Left ventricle myocardium inferior (tissue), 1 donor: Measurements from ENCODE around the gene KNDC1. TPM values are rescaled to one million over a fixed set of nuclear protein-coding genes. Genes with fewer than 3 reads are reported as not detected.
A peak's percentile ranks its signal among the peaks of the same experiment; 100 is the strongest.

ENCODE experiments used
- DNase-seq: peaks from one replicate; pipeline ENCODE4 v3.0.0-alpha.2; 2020
- H3K27ac ChIP-seq: fragments of 200-600 bp; replicated peaks from 2 replicates; pipeline ENCODE4 v1.8.0; 2021
- H3K27me3 ChIP-seq: fragments of 200-600 bp; 2 replicates; pipeline ENCODE4 v1.8.0; 2021; ENCODE audit warnings: low read depth
- H3K36me3 ChIP-seq: fragments of 200-600 bp; 2 replicates; pipeline ENCODE4 v1.8.0; 2021
- H3K4me1 ChIP-seq: fragments of 200-600 bp; 2 replicates; pipeline ENCODE4 v1.8.0; 2021
- H3K4me3 ChIP-seq: fragments of 200-600 bp; 2 replicates; pipeline ENCODE4 v1.8.0; 2021; ENCODE audit warnings: mild to moderate bottlenecking, moderate library complexity
- H3K9me3 ChIP-seq: fragments of 200-600 bp; replicated peaks from 2 replicates; pipeline ENCODE4 v1.8.0; 2021
- intact Hi-C: fragments of 100-400 bp; cut with micrococcal nuclease; formaldehyde crosslinking; loops from one replicate; pipeline ENCODE4 v1.11.0; 2022
- total RNA-seq: library from RNA; stranded (reverse); fragmentation: NEBNext Ultra II Directional; extraction: Animal tissue kit (Norgen Biotek cat#: 25700); gene quantifications from one replicate; pipeline ENCODE4 v1.2.1, GENCODE V29; 2021
- TF ChIP-seq, protein P1 (sequence below): fragments of 200-600 bp; IDR thresholded peaks from 2 replicates; pipeline ENCODE4 v1.8.0; 2021; ENCODE audit warnings: antibody characterized with exemption, mild to moderate bottlenecking, borderline replicate concordance
- donor health status: DM: no; HTN: yes; CAD: no; lungs with severe emphysema.

Gene KNDC1
- total RNA-seq, 1 donor from 2014 or later, result 0.11 TPM

DNA sequence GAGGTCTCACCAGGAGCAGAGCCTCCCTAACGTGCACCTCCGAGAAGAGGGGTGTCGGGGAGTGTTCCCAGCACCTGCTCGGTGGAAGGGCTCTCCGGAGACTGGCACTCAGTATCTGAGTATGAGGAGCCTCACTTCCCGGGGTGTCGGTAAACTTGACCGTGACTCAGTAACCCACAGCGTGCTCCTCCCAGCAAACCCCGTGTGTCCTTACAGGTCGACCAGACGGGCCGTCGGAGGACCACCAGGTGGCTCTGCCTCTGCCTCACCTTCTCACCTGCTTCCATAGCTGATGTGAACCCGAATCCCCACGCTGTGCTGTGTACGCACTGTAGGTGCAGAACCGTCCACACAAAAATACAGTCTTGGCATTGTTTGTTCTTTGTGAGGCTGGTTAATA, 29.0 kb upstream of the KNDC1 start:
- Histone ChIP-seq H3K4me1 (no peaks in the 10 kb centered on the region), H3K27me3 (peaks cover 21% of the 10 kb centered on the region), H3K27ac (no peak overlapping the region), H3K36me3 (no peaks in the 10 kb centered on the region), H3K9me3 (no peaks in the 10 kb centered on the region), H3K4me3 (no peak overlapping the region)
- intact Hi-C loops, result no loop called here
- DNase-seq, result no peak
- TF ChIP-seq, protein P1, sequence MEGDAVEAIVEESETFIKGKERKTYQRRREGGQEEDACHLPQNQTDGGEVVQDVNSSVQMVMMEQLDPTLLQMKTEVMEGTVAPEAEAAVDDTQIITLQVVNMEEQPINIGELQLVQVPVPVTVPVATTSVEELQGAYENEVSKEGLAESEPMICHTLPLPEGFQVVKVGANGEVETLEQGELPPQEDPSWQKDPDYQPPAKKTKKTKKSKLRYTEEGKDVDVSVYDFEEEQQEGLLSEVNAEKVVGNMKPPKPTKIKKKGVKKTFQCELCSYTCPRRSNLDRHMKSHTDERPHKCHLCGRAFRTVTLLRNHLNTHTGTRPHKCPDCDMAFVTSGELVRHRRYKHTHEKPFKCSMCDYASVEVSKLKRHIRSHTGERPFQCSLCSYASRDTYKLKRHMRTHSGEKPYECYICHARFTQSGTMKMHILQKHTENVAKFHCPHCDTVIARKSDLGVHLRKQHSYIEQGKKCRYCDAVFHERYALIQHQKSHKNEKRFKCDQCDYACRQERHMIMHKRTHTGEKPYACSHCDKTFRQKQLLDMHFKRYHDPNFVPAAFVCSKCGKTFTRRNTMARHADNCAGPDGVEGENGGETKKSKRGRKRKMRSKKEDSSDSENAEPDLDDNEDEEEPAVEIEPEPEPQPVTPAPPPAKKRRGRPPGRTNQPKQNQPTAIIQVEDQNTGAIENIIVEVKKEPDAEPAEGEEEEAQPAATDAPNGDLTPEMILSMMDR, result no peak

DNA sequence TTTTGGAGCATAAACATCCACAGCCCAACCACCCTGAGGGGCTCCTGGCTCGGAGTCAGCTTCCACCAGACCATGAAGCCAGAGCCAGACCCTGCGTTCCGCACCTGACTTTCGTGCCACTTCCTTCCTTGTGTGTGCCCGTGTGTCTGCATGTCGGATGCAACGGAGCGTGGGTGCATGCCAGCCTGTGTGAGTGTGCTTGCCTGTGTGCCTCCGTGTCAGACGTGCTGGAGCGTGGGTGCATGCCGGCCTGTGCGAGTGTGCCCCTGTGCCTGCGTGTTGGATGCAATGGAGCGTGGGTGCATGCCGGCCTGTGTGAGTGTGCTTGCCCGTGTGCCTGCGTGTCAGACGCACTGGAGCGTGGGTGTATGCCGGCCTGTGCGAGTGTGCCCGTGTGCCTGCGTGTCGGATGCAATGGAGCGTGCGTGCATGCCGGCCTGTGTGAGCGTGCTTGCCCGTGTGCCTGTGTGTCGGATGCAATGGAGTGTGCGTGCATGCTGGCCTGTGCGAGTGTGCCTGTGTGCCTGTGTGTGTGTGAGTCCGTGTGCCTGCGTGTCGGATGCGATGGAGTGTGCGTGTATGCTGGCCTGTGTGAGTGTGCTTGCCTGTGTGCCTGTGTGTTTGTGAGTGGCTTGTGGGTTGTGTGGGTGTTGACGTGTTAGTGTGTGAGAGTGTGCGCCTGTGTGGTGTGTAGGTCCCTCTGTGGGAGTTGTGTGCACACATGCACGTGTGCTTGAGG, 28.1 kb upstream of the KNDC1 start:
- DNase-seq, result no peak
- no peak overlapping the region for H3K4me3 ChIP-seq
- TF ChIP-seq, protein P1, result no peak
- no peaks in the 10 kb centered on the region for H3K9me3 ChIP-seq
- peaks cover 12% of the 10 kb centered on the region for H3K27me3 ChIP-seq
- intact Hi-C loops, result no loop called here
- H3K36me3 ChIP-seq, result no peaks in the 10 kb centered on the region
- no peaks in the 10 kb centered on the region for H3K4me1 ChIP-seq
- no peak overlapping the region for H3K27ac ChIP-seq

DNA sequence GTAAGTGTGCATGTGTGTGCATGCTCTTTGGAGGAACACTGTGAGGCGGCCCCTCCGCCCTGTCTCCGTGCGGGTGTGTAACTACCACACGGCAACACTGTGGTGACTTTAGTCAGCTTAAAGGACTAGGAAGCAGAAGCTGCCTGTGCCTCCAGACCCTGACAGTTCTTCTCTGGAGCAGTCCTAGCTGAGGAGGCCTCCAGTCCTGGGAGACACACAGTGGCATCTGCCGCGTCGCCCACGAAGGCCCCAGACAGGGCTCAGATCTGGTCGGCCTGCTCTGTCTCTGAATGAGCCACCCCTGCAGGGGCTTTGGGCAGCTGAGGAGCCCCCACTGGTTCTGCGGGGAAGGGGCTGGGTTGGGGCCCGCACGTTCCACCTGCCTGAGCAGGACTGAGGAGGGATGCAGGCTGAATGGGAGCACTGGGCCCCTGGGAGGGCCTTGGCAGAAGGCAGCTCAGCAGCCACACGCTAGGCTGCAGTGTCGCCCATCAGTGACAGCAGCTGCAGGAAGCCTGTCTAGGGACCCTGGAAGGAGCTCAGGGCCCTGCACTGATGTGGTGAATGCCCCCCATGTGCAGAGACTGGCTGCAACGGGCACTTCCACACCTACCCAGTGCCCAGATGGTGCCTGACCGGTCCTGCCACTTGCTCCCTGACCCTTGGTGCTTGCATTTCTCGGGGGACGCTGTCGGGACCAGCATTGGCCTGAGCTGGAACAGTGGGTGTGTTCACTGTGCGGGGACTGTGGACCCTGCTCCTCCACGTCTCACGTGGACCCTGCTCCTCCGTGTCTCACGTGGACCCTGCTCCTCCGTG, 27.3 kb upstream of the KNDC1 start:
- H3K9me3 ChIP-seq, result no peaks in the 10 kb centered on the region
- peaks cover 7% of the 10 kb centered on the region for H3K27me3 ChIP-seq
- intact Hi-C loops, result no loop called here
- no peak overlapping the region for H3K27ac ChIP-seq
- DNase-seq, result no peak
- no peak overlapping the region for H3K4me3 ChIP-seq
- H3K4me1 ChIP-seq, result no peaks in the 10 kb centered on the region
- TF ChIP-seq, protein P1, result no peak
- no peaks in the 10 kb centered on the region for H3K36me3 ChIP-seq

DNA sequence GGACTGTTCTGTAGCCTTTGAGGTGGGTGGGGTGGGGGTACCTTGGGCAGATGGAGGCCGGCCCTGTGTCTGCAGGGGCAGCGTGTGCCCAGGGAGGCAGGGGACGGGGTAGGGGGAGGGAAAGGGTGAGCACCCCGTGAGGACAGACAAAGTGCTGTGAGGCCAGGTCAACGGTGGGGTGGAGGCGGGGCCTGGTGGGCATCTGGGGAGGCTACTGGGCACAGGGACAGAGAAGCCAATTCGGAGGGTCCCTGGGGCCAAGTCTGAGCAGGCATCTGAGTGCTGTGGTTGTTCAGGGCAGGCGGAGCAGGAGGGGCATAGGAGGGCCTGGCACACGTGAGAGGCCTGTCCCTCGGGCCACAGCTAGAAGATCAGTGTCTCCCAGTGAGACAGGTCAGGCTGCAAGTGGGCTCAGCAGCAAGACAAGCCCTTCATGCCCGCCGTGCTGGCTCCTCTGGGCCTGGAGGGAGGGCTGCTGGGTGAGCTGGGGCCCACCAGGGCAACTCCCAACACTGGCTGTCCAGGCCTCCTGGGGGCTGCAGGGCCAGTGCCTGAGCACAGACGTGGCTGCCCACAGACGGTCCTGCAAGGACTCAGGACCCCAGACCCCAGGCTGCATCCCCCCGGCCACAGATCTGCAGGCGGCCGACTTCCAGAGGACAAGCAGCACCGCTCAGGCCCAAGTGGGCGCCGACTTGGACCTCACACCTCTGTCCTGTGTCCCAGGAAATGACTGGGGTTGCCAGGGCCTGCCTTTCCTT, 26.4 kb upstream of the KNDC1 start:
- H3K36me3 ChIP-seq, result no peaks in the 10 kb centered on the region
- H3K4me3 ChIP-seq, result no peak overlapping the region
- intact Hi-C loops, result no loop called here
- peaks cover 7% of the 10 kb centered on the region for H3K27me3 ChIP-seq
- TF ChIP-seq, protein P1, result no peak
- peak; percentile 8 for DNase-seq
- no peak overlapping the region for H3K27ac ChIP-seq
- no peaks in the 10 kb centered on the region for H3K4me1 ChIP-seq
- H3K9me3 ChIP-seq, result no peaks in the 10 kb centered on the region

DNA sequence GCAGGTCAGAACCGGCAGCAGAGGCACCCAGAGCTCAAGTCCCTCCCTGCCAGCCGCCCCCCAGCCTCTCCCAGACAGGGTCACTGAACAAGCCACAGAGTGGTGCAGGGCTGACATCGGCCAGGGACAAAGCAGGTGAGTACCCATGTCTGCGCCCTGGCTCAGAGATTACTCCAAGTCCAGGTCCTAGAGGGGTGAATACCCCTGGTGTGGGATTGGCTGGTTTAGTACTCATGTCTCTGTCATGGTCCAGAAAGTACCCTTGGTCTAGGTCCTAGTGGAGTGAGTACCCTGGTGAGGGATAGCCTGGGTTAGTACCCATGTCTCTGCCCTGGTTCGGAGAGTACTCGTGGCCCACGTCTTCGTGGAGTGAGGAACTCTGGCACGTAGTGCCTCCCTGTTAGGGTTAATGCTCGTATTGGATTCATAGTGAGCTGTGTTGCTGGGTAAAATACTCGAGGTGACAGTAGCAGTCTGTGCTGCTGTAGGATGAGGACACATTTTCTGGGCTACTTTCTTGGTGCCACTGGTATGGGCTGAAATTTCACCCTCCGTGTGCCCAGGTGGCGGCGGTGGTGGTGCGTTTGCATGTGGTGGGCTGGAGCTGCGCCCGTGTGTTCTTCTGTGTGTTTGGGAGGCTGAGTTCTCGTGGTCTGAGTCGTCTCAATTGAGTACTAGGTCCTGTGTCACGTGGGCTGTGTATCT, 25.5 kb upstream of the KNDC1 start:
- TF ChIP-seq, protein P1, result no peak
- H3K4me3 ChIP-seq, result no peak overlapping the region
- H3K36me3 ChIP-seq, result no peaks in the 10 kb centered on the region
- H3K27ac ChIP-seq, result no peak overlapping the region
- peaks cover 2% of the 10 kb centered on the region for H3K27me3 ChIP-seq
- no peaks in the 10 kb centered on the region for H3K4me1 ChIP-seq
- H3K9me3 ChIP-seq, result no peaks in the 10 kb centered on the region
- peak; percentile 9 for DNase-seq
- intact Hi-C loops, result no loop called here
